ENCODE measurements around the gene SLC7A7. TPM values are rescaled to one million over a fixed set of nuclear protein-coding genes. Genes with fewer than 3 reads are reported as not detected.
"Not testable (repeated sequence)": the region's sequence is repeated elsewhere in the genome, so short reads cannot be mapped to it uniquely, and the experiment has no call there.

SLC7A7 gene
- total RNA-seq, 1 experiment from 2014 or later, result 5.9 TPM

- intact Hi-C loops (cut with micrococcal nuclease; ENCODE audit: unreplicated experiment), result no loop called here
- no TSS peak for BruUV-seq (replicated peaks)
- CTCF ChIA-PET, result no interaction called here
Observed at GRCh38 chr14:22796087-22796707, 19.0 kb downstream of the SLC7A7 start.

GRCh38 chr14:22794551-22794951, 20.7 kb downstream of the SLC7A7 start:
- intact Hi-C loops (cut with micrococcal nuclease; ENCODE audit: unreplicated experiment), result no loop called here
- Histone ChIP-seq H3K4me2 (no peak overlapping the region), H3K36me3 (ENCODE audit: low read depth) (no peaks in the 10 kb centered on the region), H3K9me2 (ENCODE audit: insufficient read depth) (no peaks in the 10 kb centered on the region), H4K20me1 (ENCODE audit: insufficient read depth) (no peaks in the 10 kb centered on the region), H3K27me3 (ENCODE audit: insufficient read depth, low read depth) (no peaks in the 10 kb centered on the region), H3K79me2 (ENCODE audit: low read depth) (no peaks in the 10 kb centered on the region), H2AFZ (no peak overlapping the region), H3K27ac (no peak overlapping the region), H3K4me3 (no peak overlapping the region), H3K4me1 (replicated peaks; ENCODE audit: insufficient read depth) (peaks cover 10% of the 10 kb centered on the region), H3F3A (ENCODE audit: insufficient read depth, low read depth) (0 out of 2 replicates have a peak, but pooled peaks cover 4% of the 10 kb centered on the region), H3K9me3 (ENCODE audit: insufficient read depth, low read depth) (no peaks in the 10 kb centered on the region)
- DNase-seq, result no peak
- POLR2A ChIA-PET (ENCODE audit: unreplicated experiment), result no interaction called here
- no TSS peak for BruUV-seq (replicated peaks)
- CTCF ChIA-PET, result no interaction called here
- TF ChIP-seq, protein P1, sequence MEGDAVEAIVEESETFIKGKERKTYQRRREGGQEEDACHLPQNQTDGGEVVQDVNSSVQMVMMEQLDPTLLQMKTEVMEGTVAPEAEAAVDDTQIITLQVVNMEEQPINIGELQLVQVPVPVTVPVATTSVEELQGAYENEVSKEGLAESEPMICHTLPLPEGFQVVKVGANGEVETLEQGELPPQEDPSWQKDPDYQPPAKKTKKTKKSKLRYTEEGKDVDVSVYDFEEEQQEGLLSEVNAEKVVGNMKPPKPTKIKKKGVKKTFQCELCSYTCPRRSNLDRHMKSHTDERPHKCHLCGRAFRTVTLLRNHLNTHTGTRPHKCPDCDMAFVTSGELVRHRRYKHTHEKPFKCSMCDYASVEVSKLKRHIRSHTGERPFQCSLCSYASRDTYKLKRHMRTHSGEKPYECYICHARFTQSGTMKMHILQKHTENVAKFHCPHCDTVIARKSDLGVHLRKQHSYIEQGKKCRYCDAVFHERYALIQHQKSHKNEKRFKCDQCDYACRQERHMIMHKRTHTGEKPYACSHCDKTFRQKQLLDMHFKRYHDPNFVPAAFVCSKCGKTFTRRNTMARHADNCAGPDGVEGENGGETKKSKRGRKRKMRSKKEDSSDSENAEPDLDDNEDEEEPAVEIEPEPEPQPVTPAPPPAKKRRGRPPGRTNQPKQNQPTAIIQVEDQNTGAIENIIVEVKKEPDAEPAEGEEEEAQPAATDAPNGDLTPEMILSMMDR (conservative IDR thresholded peaks at IDR 0.05), result no peak
- no peak for TF ChIP-seq EZH2 (IDR thresholded peaks at IDR 0.05; ENCODE audit: low read depth)

More at GRCh38 chr14:22796087-22796707, 19.0 kb downstream of the SLC7A7 start:
- Histone ChIP-seq H4K20me1 (ENCODE audit: insufficient read depth) (no peaks in the 10 kb centered on the region), H3F3A (ENCODE audit: insufficient read depth, low read depth) (no peaks in the 10 kb centered on the region), H2AFZ (no peak overlapping the region), H3K4me2 (no peak overlapping the region), H3K9me2 (ENCODE audit: insufficient read depth) (no peaks in the 10 kb centered on the region), H3K27ac (no peak overlapping the region), H3K4me3 (no peak overlapping the region), H3K27me3 (ENCODE audit: insufficient read depth, low read depth) (no peaks in the 10 kb centered on the region), H3K79me2 (ENCODE audit: low read depth) (no peaks in the 10 kb centered on the region), H3K4me1 (replicated peaks; ENCODE audit: insufficient read depth) (no peaks in the 10 kb centered on the region), H3K36me3 (ENCODE audit: low read depth) (no peaks in the 10 kb centered on the region), H3K9me3 (ENCODE audit: insufficient read depth, low read depth) (no peaks in the 10 kb centered on the region)
- DNase-seq, result no peak
- POLR2A ChIA-PET (ENCODE audit: unreplicated experiment), result no interaction called here
- no peak for TF ChIP-seq EZH2 (IDR thresholded peaks at IDR 0.05; ENCODE audit: low read depth)

GRCh38 chr14:22793976-22794375, 21.3 kb downstream of the SLC7A7 start:
- H3K4me2 ChIP-seq, result no peak overlapping the region
- TF ChIP-seq, protein P1 (conservative IDR thresholded peaks at IDR 0.05), result no peak
- no peak for TF ChIP-seq EZH2 (IDR thresholded peaks at IDR 0.05; ENCODE audit: low read depth)
- H3K9me3 ChIP-seq (ENCODE audit: insufficient read depth, low read depth), result no peaks in the 10 kb centered on the region
- H3K4me1 ChIP-seq (replicated peaks; ENCODE audit: insufficient read depth), result peaks cover 15% of the 10 kb centered on the region
- H3K27me3 ChIP-seq (ENCODE audit: insufficient read depth, low read depth), result no peaks in the 10 kb centered on the region
- no peaks in the 10 kb centered on the region for H3K9me2 ChIP-seq (ENCODE audit: insufficient read depth)
- intact Hi-C loops (cut with micrococcal nuclease; ENCODE audit: unreplicated experiment), result no loop called here
- DNase-seq, result no peak
- no peaks in the 10 kb centered on the region for H3K79me2 ChIP-seq (ENCODE audit: low read depth)
- H3K4me3 ChIP-seq, result no peak overlapping the region
- CTCF ChIA-PET, result no interaction called here
- H4K20me1 ChIP-seq (ENCODE audit: insufficient read depth), result no peaks in the 10 kb centered on the region
- no peak overlapping the region for H2AFZ ChIP-seq
- no peaks in the 10 kb centered on the region for H3K36me3 ChIP-seq (ENCODE audit: low read depth)
- POLR2A ChIA-PET (ENCODE audit: unreplicated experiment), result interaction anchor here (0.6 kb wide), 1 partner anchor 19 kb away, joined by 9 read pairs; no protein-coding TSS in a partner anchor
- no peak overlapping the region for H3K27ac ChIP-seq
- BruUV-seq (replicated peaks), result no TSS peak
- H3F3A ChIP-seq (ENCODE audit: insufficient read depth, low read depth), result 0 out of 2 replicates have a peak, but pooled peaks cover 4% of the 10 kb centered on the region

GRCh38 chr14:22793550-22793949, 21.7 kb downstream of the SLC7A7 start:
- H3K27me3 ChIP-seq (ENCODE audit: insufficient read depth, low read depth); intact Hi-C loops (cut with micrococcal nuclease; ENCODE audit: unreplicated experiment); H2AFZ ChIP-seq; H3K4me3 ChIP-seq; H3K9me2 ChIP-seq (ENCODE audit: insufficient read depth); H3K4me2 ChIP-seq; H3K36me3 ChIP-seq (ENCODE audit: low read depth); H3F3A ChIP-seq (ENCODE audit: insufficient read depth, low read depth); H4K20me1 ChIP-seq (ENCODE audit: insufficient read depth); CTCF ChIA-PET; H3K27ac ChIP-seq; DNase-seq; H3K79me2 ChIP-seq (ENCODE audit: low read depth); BruUV-seq (replicated peaks); H3K9me3 ChIP-seq (ENCODE audit: insufficient read depth, low read depth): not testable (repeated sequence)
- H3K4me1 ChIP-seq (replicated peaks; ENCODE audit: insufficient read depth), result peaks cover 19% of the 10 kb centered on the region
- POLR2A ChIA-PET (ENCODE audit: unreplicated experiment), result interaction anchor here (0.6 kb wide), 1 partner anchor 19 kb away, joined by 9 read pairs; no protein-coding TSS in a partner anchor

All from PC-9 (cell line).